Thoracic aorta (tissue), 2 donors: ENCODE results near the gene ABCB7. TPM values are rescaled to one million over a fixed set of nuclear protein-coding genes. Genes with fewer than 3 reads are reported as not detected.
"Not testable (repeated sequence)": the region's sequence is repeated elsewhere in the genome, so short reads cannot be mapped to it uniquely, and the experiment has no call there.

Experiments used
- ATAC-seq: fragments of 150-250 bp; one replicate; pipeline ENCODE4 v1.8.0; 2017; ENCODE audit warnings: low read depth; ENCODE audit not compliant: insufficient number of reproducible peaks, low FRiP score
- DNase-seq: peaks from one replicate; pipeline ENCODE4 v3.0.0-alpha.2; 2020; ENCODE audit warnings: low spot score
- H3K27ac ChIP-seq, 2 donors: fragments of 200-600 bp; sonication (generic); 1 replicate in 1 of 2; 2 replicates in 1 of 2; pipeline ENCODE4 v1.5.1; 2016; ENCODE audit warnings: mild to moderate bottlenecking in 2 of 2, moderate library complexity in 2 of 2
- H3K27me3 ChIP-seq: fragments of 200-600 bp; sonication (generic); replicated peaks from 2 replicates; pipeline ENCODE4 v1.6.0; 2016; ENCODE audit warnings: mild to moderate bottlenecking; ENCODE audit not compliant: insufficient read depth
- H3K36me3 ChIP-seq: fragments of 200-600 bp; sonication (generic); one replicate; pipeline ENCODE4 v1.5.1; 2016
- H3K4me1 ChIP-seq, 2 donors: fragments of 200-600 bp; sonication (generic); 1 replicate in 1 of 2; 2 replicates in 1 of 2; pipeline versions ENCODE4 v1.5.1 to v1.6.0; 2016; ENCODE audit warnings: low read depth in 2 of 2, mild to moderate bottlenecking in 1 of 2; ENCODE audit not compliant: control insufficient read depth in 1 of 2
- H3K4me3 ChIP-seq: fragments of 200-600 bp; sonication (generic); 2 replicates; pipeline ENCODE4 v1.5.1; 2016; ENCODE audit warnings: mild to moderate bottlenecking
- H3K9me3 ChIP-seq: fragments of 200-600 bp; sonication (generic); 2 replicates; pipeline ENCODE4 v1.5.1; 2016
- CTCF ChIP-seq: fragments of 200-600 bp; sonication (generic); IDR thresholded peaks from one replicate; pipeline ENCODE4 v1.5.1; 2019; ENCODE audit warnings: antibody characterized with exemption
- total RNA-seq, 2 donors: library from RNA; depleted of rRNA; stranded (reverse); fragments of >200 nt; gene quantifications; one replicate each; pipeline versions ENCODE4 v1.1.0 to v1.2.3, GENCODE V29; 2016

Gene ABCB7
- total RNA-seq, 2 donors from 2014 or later: 12.5 to 25.0 TPM

- DNase-seq (no peak), ATAC-seq (no peak)
- H3K27me3 ChIP-seq: no peaks in the 10 kb centered on the region
- H3K4me1 ChIP-seq: no peaks in the 10 kb centered on the region
- TF ChIP-seq CTCF: no peak
- no peak overlapping the region for H3K27ac ChIP-seq
- no peaks in the 10 kb centered on the region for H3K9me3 ChIP-seq
- no peak overlapping the region for H3K4me3 ChIP-seq
- H3K36me3 ChIP-seq: no peaks in the 10 kb centered on the region
Observed at GRCh38 chrX:75132672-75133071, 23.4 kb downstream of the ABCB7 start.

- no peak for TF ChIP-seq CTCF
- Histone ChIP-seq H3K36me3 (no peaks in the 10 kb centered on the region), H3K4me1 (no peaks in the 10 kb centered on the region), H3K27me3 (no peaks in the 10 kb centered on the region), H3K9me3 (no peaks in the 10 kb centered on the region), H3K4me3 (no peak overlapping the region), H3K27ac (no peak overlapping the region)
- DNase-seq (no peak), ATAC-seq (no peak)
Observed at GRCh38 chrX:75131973-75132627, 24.0 kb downstream of the ABCB7 start.

GRCh38 chrX:75129069-75129468 lies 27.0 kb downstream of the ABCB7 start:
- not testable (repeated sequence) for DNase-seq, H3K9me3 ChIP-seq, H3K36me3 ChIP-seq, H3K4me1 ChIP-seq, ATAC-seq, H3K27ac ChIP-seq, H3K4me3 ChIP-seq, H3K27me3 ChIP-seq

GRCh38 chrX:75118296-75118695 lies 37.8 kb downstream of the ABCB7 start:
- no peak for TF ChIP-seq CTCF
- Histone ChIP-seq H3K36me3 (no peaks in the 10 kb centered on the region), H3K9me3 (no peaks in the 10 kb centered on the region), H3K4me3 (no peak overlapping the region), H3K27ac (no peak overlapping the region), H3K27me3 (no peaks in the 10 kb centered on the region), H3K4me1 (peaks cover 0 to 16% of the 10 kb centered on the region in 2 donors)
- DNase-seq (no peak), ATAC-seq (no peak)

GRCh38 chrX:75115707-75116413 lies 40.2 kb downstream of the ABCB7 start:
- H3K27me3 ChIP-seq: no peaks in the 10 kb centered on the region
- TF ChIP-seq CTCF: no peak
- no peak overlapping the region for H3K27ac ChIP-seq
- H3K36me3 ChIP-seq: no peaks in the 10 kb centered on the region
- DNase-seq: no peak
- ATAC-seq: no peak
- no peaks in the 10 kb centered on the region for H3K9me3 ChIP-seq
- H3K4me3 ChIP-seq: no peak overlapping the region
- peaks cover 0 to 3% of the 10 kb centered on the region in 2 donors for H3K4me1 ChIP-seq
